IMR-90 (cell line): ENCODE data around the gene ABTB2.

Experiments used
- CHD1 ChIP-seq: IDR thresholded peaks from 2 replicates; pipeline ENCODE4 v1.6.1; 2012; ENCODE audit warnings: low read depth, low read length, improper control_type of control experiment
- MAZ ChIP-seq: IDR thresholded peaks from 2 replicates; pipeline ENCODE4 v1.6.1; 2012; ENCODE audit warnings: low read depth, mild to moderate bottlenecking, low read length, improper control_type of control experiment, moderate library complexity, borderline replicate concordance
- NFE2L2 ChIP-seq: fragments of 150-350 bp; IDR thresholded peaks from 2 replicates; pipeline ENCODE4 v1.6.1; 2016; ENCODE audit warnings: low read depth, mild to moderate bottlenecking, low read length
- POLR2A ChIP-seq: IDR thresholded peaks from 2 replicates; pipeline ENCODE4 v1.6.1; 2012; ENCODE audit warnings: mild to moderate bottlenecking, low read depth, low read length
- RAD21 ChIP-seq: IDR thresholded peaks from 2 replicates; pipeline ENCODE4 v1.6.1; 2012; ENCODE audit warnings: low read length, improper control_type of control experiment
- SMC3 ChIP-seq: fragments of 150-350 bp; IDR thresholded peaks from 2 replicates; pipeline ENCODE4 v1.6.1; 2016; ENCODE audit warnings: low read depth, mild to moderate bottlenecking, antibody characterized with exemption, low read length, moderate library complexity
- USF2 ChIP-seq: fragments of 150-350 bp; IDR thresholded peaks from 2 replicates; pipeline ENCODE4 v1.6.1; 2017; ENCODE audit warnings: mild to moderate bottlenecking, antibody characterized with exemption, low read length, low read depth
- TF ChIP-seq, protein P1 (sequence below): conservative IDR thresholded peaks from 2 replicates; pipeline ENCODE4 v1.5.1; 2012; ENCODE audit warnings: mild to moderate bottlenecking, low read depth, low read length, improper control_type of control experiment

- TF ChIP-seq, protein P1, sequence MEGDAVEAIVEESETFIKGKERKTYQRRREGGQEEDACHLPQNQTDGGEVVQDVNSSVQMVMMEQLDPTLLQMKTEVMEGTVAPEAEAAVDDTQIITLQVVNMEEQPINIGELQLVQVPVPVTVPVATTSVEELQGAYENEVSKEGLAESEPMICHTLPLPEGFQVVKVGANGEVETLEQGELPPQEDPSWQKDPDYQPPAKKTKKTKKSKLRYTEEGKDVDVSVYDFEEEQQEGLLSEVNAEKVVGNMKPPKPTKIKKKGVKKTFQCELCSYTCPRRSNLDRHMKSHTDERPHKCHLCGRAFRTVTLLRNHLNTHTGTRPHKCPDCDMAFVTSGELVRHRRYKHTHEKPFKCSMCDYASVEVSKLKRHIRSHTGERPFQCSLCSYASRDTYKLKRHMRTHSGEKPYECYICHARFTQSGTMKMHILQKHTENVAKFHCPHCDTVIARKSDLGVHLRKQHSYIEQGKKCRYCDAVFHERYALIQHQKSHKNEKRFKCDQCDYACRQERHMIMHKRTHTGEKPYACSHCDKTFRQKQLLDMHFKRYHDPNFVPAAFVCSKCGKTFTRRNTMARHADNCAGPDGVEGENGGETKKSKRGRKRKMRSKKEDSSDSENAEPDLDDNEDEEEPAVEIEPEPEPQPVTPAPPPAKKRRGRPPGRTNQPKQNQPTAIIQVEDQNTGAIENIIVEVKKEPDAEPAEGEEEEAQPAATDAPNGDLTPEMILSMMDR, result no peak
- no peak for TF ChIP-seq RAD21
- TF ChIP-seq USF2, result no peak
- no peak for TF ChIP-seq NFE2L2
- TF ChIP-seq POLR2A, result no peak
- TF ChIP-seq MAZ, result no peak
- no peak for TF ChIP-seq SMC3
- no peak for TF ChIP-seq CHD1
Observed at GRCh38 chr11:34316347-34317035, 41.3 kb downstream of the ABTB2 start.
